LNCaP clone FGC (cell line): ENCODE data around the gene NOX5.

ENCODE experiments used
- DNase-seq: peaks from one replicate; pipeline ENCODE4 v3.0.0-alpha.2; 2011; ENCODE audit warnings: low read depth
- H3K4me3 ChIP-seq: 2 replicates; pipeline ENCODE4 v1.5.1; 2011; ENCODE audit warnings: mild to moderate bottlenecking, low read depth, low read length, control low read depth
- CTCF ChIP-seq: IDR thresholded peaks from 2 replicates; pipeline ENCODE4 v1.5.1; 2012; ENCODE audit warnings: mild to moderate bottlenecking; ENCODE audit not compliant: control insufficient read depth, insufficient read depth; ENCODE audit errors: extremely low read depth

The NOX5 gene

GRCh38 chr15:69017978-69018377 lies 3.5 kb downstream of the NOX5 start:
- TF ChIP-seq CTCF = no peak
- no peak overlapping the region for H3K4me3 ChIP-seq
- DNase-seq = no peak

- TF ChIP-seq CTCF = no peak
- no peak overlapping the region for H3K4me3 ChIP-seq
- DNase-seq = no peak
Observed at GRCh38 chr15:69018951-69019350, 4.5 kb downstream of the NOX5 start.

- DNase-seq = no peak
- TF ChIP-seq CTCF = no peak
- no peak overlapping the region for H3K4me3 ChIP-seq
Observed at GRCh38 chr15:69021895-69022294, 7.4 kb downstream of the NOX5 start.

GRCh38 chr15:69025320-69025719 lies 10.8 kb downstream of the NOX5 start:
- no peak for TF ChIP-seq CTCF
- no peak for DNase-seq
- H3K4me3 ChIP-seq = no peak overlapping the region

GRCh38 chr15:69026355-69026754 lies 11.9 kb downstream of the NOX5 start:
- no peak for DNase-seq
- H3K4me3 ChIP-seq = no peak overlapping the region
- no peak for TF ChIP-seq CTCF

GRCh38 chr15:69027976-69028518 lies 13.6 kb downstream of the NOX5 start:
- H3K4me3 ChIP-seq = no peak overlapping the region
- no peak for DNase-seq
- TF ChIP-seq CTCF = no peak
